Heart left ventricle (tissue), 16 donors: ENCODE measurements around the gene MYL6. TPM values are rescaled to one million over a fixed set of nuclear protein-coding genes. Genes with fewer than 3 reads are reported as not detected.

Experiments
- ATAC-seq, 4 donors: fragments of 200-7000 bp; cut with Tn5 transposase; one replicate each; pipeline ENCODE4 v1.9.1; 2020 to 2022; ENCODE audit warnings: moderate library complexity in 4 of 4, mild to moderate bottlenecking in 3 of 4, moderate number of reproducible peaks in 1 of 4
- DNase-seq, 5 donors: peaks; one replicate each; pipeline ENCODE4 v3.0.0-alpha.2; 2020
- H3K27ac ChIP-seq, 12 donors: fragments of 200-600 bp; sonication (generic) in 4 of 12; one replicate each; pipeline versions ENCODE4 v1.5.0 to v1.8.0; 2016 to 2022; ENCODE audit warnings: mild to moderate bottlenecking in 2 of 12
- H3K27me3 ChIP-seq, 9 donors: fragments of 200-600 bp; sonication (generic) in 2 of 9; one replicate each; pipeline versions ENCODE4 v1.5.1 to v1.8.0; 2016 to 2022; ENCODE audit warnings: mild to moderate bottlenecking in 3 of 9
- H3K36me3 ChIP-seq, 9 donors: fragments of 200-600 bp; sonication (generic) in 2 of 9; one replicate each; pipeline versions ENCODE4 v1.5.0 to v1.8.0; 2018 to 2022; ENCODE audit warnings: mild to moderate bottlenecking in 2 of 9
- H3K4me1 ChIP-seq, 12 donors: fragments of 200-600 bp; sonication (generic) in 4 of 12; one replicate each; pipeline versions ENCODE4 v1.5.0 to v1.8.0; 2016 to 2022; ENCODE audit warnings: mild to moderate bottlenecking in 3 of 12
- H3K4me3 ChIP-seq, 12 donors: fragments of 200-600 bp; sonication (generic) in 4 of 12; one replicate each; pipeline versions ENCODE4 v1.5.0 to v1.8.0; 2017 to 2022; ENCODE audit warnings: mild to moderate bottlenecking in 9 of 12, moderate library complexity in 4 of 12
- H3K9me3 ChIP-seq, 12 donors: fragments of 200-600 bp; sonication (generic) in 4 of 12; one replicate each; pipeline versions ENCODE4 v1.5.0 to v1.8.0; 2016 to 2022; ENCODE audit warnings: mild to moderate bottlenecking in 1 of 12
- POLR2A ChIP-seq, 2 donors: fragments of 450-650 bp; IDR thresholded peaks; one replicate each; pipeline ENCODE4 v1.6.1; 2017; ENCODE audit warnings: antibody characterized with exemption in 2 of 2, mild to moderate bottlenecking in 2 of 2, moderate library complexity in 2 of 2
- WGBS, 4 donors: extraction: QIAGEN DNeasy Blood & Tissue Kit in 2 of 4; methylation state at CpG; one replicate each; pipeline versions ENCODE4 v1.1.5 to v1.1.7; 2013 to 2018; 5-methylcytosine and 5-hydroxymethylcytosine counted together
- intact Hi-C, 10 donors: fragments of 100-400 bp; cut with DNase I; formaldehyde crosslinking; loops; one replicate each; pipeline versions ENCODE4 v1.11.1 to v1.14.2; 2022
- polyA plus RNA-seq, 2 donors: library from polyadenylated mRNA; stranded (reverse); fragments of 200-250 nt; gene quantifications; one replicate each; pipeline ENCODE4 v1.2.3, GENCODE V29; 2013
- total RNA-seq, 9 donors: library from RNA; depleted of rRNA in 2 of 9; stranded (reverse); fragments of >200 nt in 2 of 9; fragmentation: NEBNext Ultra II Directional in 3 of 9; extraction: Animal tissue kit (Norgen Biotek cat#: 25700) in 3 of 9; gene quantifications; one replicate each; pipeline versions ENCODE4 v1.1.0 to v1.2.4, GENCODE V29; 2016 to 2023
- TF ChIP-seq, protein P1 (sequence below), 12 donors: fragments of 200-600 bp; sonication (generic) in 4 of 12; IDR thresholded peaks; one replicate each; pipeline versions ENCODE4 v1.5.0 to v1.8.0; 2018 to 2022; ENCODE audit warnings: antibody characterized with exemption in 12 of 12, mild to moderate bottlenecking in 5 of 12
- donor health status: ischemic (EF 13 %, LVEDD 7.1; RV severe dilation, severe dysfunction).
- donor health status: healthy with polysubstance abuse.
- donor health status: DM: no; HTN: yes; CAD: no.
- donor health status: DM: no; HTN: no; CAD: no.
- donor health status: ischemic (EF 25% LVEDD 6.9; RV normal size, moderate dysfunction).
- donor health status: ischemic (EF 25% LVEDD 5.7; RV mildly dilated, moderate dysfunction).
- donor health status: healthy.
- donor health status: DM: yes; HTN: yes; CAD: no.
- donor health status: ischemic (EF 35%, LVEDD 5.7; RV mildly dilated, moderate dysfunction).
- donor health status: nonischemic (EF 11% LVEDD 7.7; RV severe dilation, severe dysfunction).
- donor health status: DM: yes; HTN: yes; CAD: no.
- donor health status: PGD.
- donor health status: ischemic (EF 29% LVEDD 5.4; RV normal size, mild dysfunction).
- donor health status: nonischemic (EF 23%, LVEDD 6.1; RV moderate dilation, normal function).

The MYL6 gene
- total and polyA plus RNA-seq, 11 donors = 355 to 1,383 (median 718) TPM

DNA sequence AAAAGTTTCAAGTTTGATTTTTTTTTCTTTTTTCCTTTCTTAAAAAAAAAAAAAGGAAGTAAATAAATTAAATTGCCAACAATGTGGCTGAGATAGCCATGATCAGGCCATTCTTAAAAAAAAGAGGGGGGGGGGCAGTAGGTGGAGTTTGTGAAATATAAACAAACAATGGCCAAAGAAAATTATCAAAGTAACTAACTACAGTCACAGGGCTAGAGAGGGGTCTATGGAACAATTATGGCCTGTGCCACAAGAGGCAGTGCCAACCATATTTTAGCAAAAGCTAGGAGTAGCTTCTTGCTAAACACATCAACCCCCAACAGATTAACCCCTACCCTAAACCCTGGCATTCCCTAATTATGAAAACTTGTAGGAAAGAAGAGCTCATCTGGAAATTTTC is 47.3 kb downstream of the MYL6 start:
- intact Hi-C loops = loop anchor here in 1 of 10 donors (10.0 kb wide), 1 partner anchor 259 kb away; the partner anchor contains the start of gene SPRYD4
- DNase-seq = no peak
- H3K36me3 ChIP-seq = peaks cover 3 to 64% (median 59%) of the 10 kb centered on the region in 9 donors
- no peak for ATAC-seq
- no peaks in the 10 kb centered on the region for H3K27me3 ChIP-seq
- H3K9me3 ChIP-seq = no peaks in the 10 kb centered on the region
- H3K4me3 ChIP-seq = no peak overlapping the region
- peaks cover 0 to 17% (median 1%) of the 10 kb centered on the region in 12 donors for H3K4me1 ChIP-seq
- H3K27ac ChIP-seq = peak overlapping the region in 2 of 12 donors; percentile 13 to 32
- TF ChIP-seq POLR2A (IDR thresholded peaks at IDR 0.05) = no peak
- TF ChIP-seq, protein P1, sequence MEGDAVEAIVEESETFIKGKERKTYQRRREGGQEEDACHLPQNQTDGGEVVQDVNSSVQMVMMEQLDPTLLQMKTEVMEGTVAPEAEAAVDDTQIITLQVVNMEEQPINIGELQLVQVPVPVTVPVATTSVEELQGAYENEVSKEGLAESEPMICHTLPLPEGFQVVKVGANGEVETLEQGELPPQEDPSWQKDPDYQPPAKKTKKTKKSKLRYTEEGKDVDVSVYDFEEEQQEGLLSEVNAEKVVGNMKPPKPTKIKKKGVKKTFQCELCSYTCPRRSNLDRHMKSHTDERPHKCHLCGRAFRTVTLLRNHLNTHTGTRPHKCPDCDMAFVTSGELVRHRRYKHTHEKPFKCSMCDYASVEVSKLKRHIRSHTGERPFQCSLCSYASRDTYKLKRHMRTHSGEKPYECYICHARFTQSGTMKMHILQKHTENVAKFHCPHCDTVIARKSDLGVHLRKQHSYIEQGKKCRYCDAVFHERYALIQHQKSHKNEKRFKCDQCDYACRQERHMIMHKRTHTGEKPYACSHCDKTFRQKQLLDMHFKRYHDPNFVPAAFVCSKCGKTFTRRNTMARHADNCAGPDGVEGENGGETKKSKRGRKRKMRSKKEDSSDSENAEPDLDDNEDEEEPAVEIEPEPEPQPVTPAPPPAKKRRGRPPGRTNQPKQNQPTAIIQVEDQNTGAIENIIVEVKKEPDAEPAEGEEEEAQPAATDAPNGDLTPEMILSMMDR (IDR thresholded peaks at IDR 0.05) = no peak

DNA sequence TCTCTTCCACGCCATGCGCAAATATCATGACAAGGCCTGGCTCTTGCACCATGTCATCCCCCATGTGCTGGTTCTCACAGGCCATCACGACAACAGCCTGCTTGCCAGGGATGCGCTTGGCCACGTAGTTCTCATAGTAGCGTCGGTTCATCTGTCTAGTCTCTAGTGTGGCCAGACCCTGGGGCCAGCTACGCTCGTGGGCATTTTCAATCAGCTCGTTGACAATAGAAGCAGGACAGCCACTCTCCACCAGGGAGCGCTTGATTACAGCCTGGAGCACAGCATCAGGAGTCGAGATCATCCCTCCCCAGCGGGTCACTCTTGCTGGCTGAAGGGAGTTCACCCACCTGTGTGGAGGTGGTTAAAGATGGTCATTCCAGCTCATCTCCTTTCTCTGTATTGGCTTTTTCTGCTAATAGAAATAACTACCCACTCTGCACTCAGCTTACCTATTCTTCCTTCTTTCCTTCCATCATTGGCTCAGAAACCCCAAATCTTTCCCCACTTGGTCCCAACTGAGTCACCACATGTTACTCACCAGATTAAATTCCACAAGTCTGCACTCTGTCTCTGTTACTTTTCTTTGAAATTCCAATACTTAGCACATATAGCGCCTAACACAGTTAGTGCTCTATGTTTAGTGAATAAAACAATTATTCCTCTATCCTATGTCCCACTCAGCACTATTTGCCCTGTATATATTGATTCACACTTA is 48.5 kb downstream of the MYL6 start:
- H3K27ac ChIP-seq = no peak overlapping the region
- 55 to 61% (median 57%) methylated on average over 14 of the region's 14 CpGs for WGBS, 4 donors
- intact Hi-C loops = loop anchor here in 1 of 10 donors (10.0 kb wide), 1 partner anchor 258 kb away; the partner anchor contains the start of gene SPRYD4
- H3K36me3 ChIP-seq = peaks cover 3 to 76% (median 71%) of the 10 kb centered on the region in 9 donors
- no peak overlapping the region for H3K4me3 ChIP-seq
- H3K9me3 ChIP-seq = no peaks in the 10 kb centered on the region
- DNase-seq = peak; percentile 34 to 70 (median 57)
- peaks cover 0 to 17% (median 1%) of the 10 kb centered on the region in 12 donors for H3K4me1 ChIP-seq
- TF ChIP-seq POLR2A (IDR thresholded peaks at IDR 0.05) = no peak
- TF ChIP-seq, protein P1 (IDR thresholded peaks at IDR 0.05) = peak; percentile 34 to 63 (median 50)
- ATAC-seq = peak; percentile 28 to 76 (median 68)
- no peaks in the 10 kb centered on the region for H3K27me3 ChIP-seq

DNA sequence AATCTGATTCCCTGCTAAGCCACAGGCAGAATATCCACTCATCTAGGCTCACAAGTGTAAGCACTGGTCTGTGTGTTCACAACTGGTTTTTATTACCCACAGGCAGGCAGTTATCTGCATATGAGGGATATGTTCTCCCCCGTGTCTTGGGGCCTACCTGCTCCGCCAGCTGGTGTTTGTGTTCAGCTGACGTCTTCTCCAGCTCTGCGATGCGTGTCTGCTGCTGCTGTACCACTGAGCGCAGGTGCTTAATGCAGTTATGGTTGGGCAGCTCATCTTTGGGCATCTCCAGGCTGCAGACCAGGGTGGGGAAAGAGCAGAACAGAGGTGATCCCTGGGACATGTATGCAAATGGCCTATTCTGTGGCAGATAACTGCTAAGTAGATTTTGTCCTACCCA is 49.8 kb downstream of the MYL6 start:
- Histone ChIP-seq H3K4me1 (peaks cover 0 to 17% (median 0%) of the 10 kb centered on the region in 12 donors), H3K4me3 (no peak overlapping the region), H3K27ac (no peak overlapping the region), H3K36me3 (peaks cover 3 to 90% (median 85%) of the 10 kb centered on the region in 9 donors), H3K9me3 (no peaks in the 10 kb centered on the region), H3K27me3 (no peaks in the 10 kb centered on the region)
- DNase-seq (no peak), ATAC-seq (no peak)
- TF ChIP-seq, protein P1 (IDR thresholded peaks at IDR 0.05) = no peak
- TF ChIP-seq POLR2A (IDR thresholded peaks at IDR 0.05) = no peak
- intact Hi-C loops = loop anchor here in 1 of 10 donors (10.0 kb wide), 1 partner anchor 257 kb away; the partner anchor contains the start of gene SPRYD4
- 82 to 87% (median 86%) methylated on average over 5 to 6 of the region's 6 CpGs for WGBS, 4 donors

Other genes starting within 250 kb of the MYL6 start
- gene PYM1, start 230.5 kb upstream of the MYL6 start, total RNA-seq = 10 to 100 TPM; 12.0 to 22.3 (median 13.7) TPM
- 10 to 100 TPM; 19.8 to 33.6 TPM for gene PYM1, start 230.5 kb upstream of the MYL6 start, polyA plus RNA-seq
- gene DGKA, start 227.2 kb upstream of the MYL6 start, total RNA-seq = 10 to 100 TPM in 4 of 9 donors, 1 to 10 TPM in 5; 5.3 to 27.8 (median 9.6) TPM
- gene DGKA, start 227.2 kb upstream of the MYL6 start, polyA plus RNA-seq = 1 to 10 TPM; 7.6 to 7.8 TPM
- gene PMEL, start 192.3 kb upstream of the MYL6 start, total RNA-seq = 1 to 10 TPM in 3 of 9 donors, under 1 TPM in 5, not detected in 1; 0.56 to 1.3 (median 0.73) TPM
- gene PMEL, start 192.3 kb upstream of the MYL6 start, polyA plus RNA-seq = under 1 TPM; 0.23 to 0.49 TPM
- 10 to 100 TPM in 6 of 9 donors, 1 to 10 TPM in 3; 3.7 to 16.7 (median 11.3) TPM for gene CDK2, start 191.5 kb upstream of the MYL6 start, total RNA-seq
- gene CDK2, start 191.5 kb upstream of the MYL6 start, polyA plus RNA-seq = 10 to 100 TPM in 1 of 2 donors, 1 to 10 TPM in 1; 4.1 to 23.5 TPM
- gene RAB5B, start 184.3 kb upstream of the MYL6 start, total RNA-seq = 100 to 1,000 TPM in 8 of 9 donors, 10 to 100 TPM in 1; 97.5 to 135 (median 119) TPM
- 10 to 100 TPM; 57.5 to 86.5 TPM for gene RAB5B, start 184.3 kb upstream of the MYL6 start, polyA plus RNA-seq
- 10 to 100 TPM; 25.0 to 59.5 (median 32.0) TPM for gene SUOX, start 161.1 kb upstream of the MYL6 start, total RNA-seq
- 10 to 100 TPM; 26.2 to 28.6 TPM for gene SUOX, start 161.1 kb upstream of the MYL6 start, polyA plus RNA-seq
- gene IKZF4, start 137.3 kb upstream of the MYL6 start, total RNA-seq = 10 to 100 TPM in 1 of 9 donors, 1 to 10 TPM in 8; 4.3 to 10.3 (median 6.9) TPM
- gene IKZF4, start 137.3 kb upstream of the MYL6 start, polyA plus RNA-seq = 1 to 10 TPM; 2.6 to 3.2 TPM
- gene RPS26, start 116.4 kb upstream of the MYL6 start, total RNA-seq = 100 to 1,000 TPM in 2 of 9 donors, 10 to 100 TPM in 7; 11.7 to 616 (median 23.2) TPM
- gene RPS26, start 116.4 kb upstream of the MYL6 start, polyA plus RNA-seq = 1,000 to 10,000 TPM in 1 of 2 donors, 100 to 1,000 TPM in 1; 933 to 1,433 TPM
- gene ERBB3, start 78.2 kb upstream of the MYL6 start, total RNA-seq = 1 to 10 TPM in 8 of 9 donors, under 1 TPM in 1; 0.90 to 4.5 (median 1.8) TPM
- gene ERBB3, start 78.2 kb upstream of the MYL6 start, polyA plus RNA-seq = 1 to 10 TPM; 2.7 to 3.4 TPM
- gene PA2G4, start 53.8 kb upstream of the MYL6 start, total RNA-seq = 100 to 1,000 TPM in 1 of 9 donors, 10 to 100 TPM in 8; 66.0 to 105 (median 72.4) TPM
- 100 to 1,000 TPM in 1 of 2 donors, 10 to 100 TPM in 1; 62.4 to 187 TPM for gene PA2G4, start 53.8 kb upstream of the MYL6 start, polyA plus RNA-seq
- 1,000 to 10,000 TPM in 8 of 9 donors, 100 to 1,000 TPM in 1; 533 to 2,381 (median 1,999) TPM for gene RPL41, start 41.7 kb upstream of the MYL6 start, total RNA-seq
- 1,000 to 10,000 TPM in 1 of 2 donors, 100 to 1,000 TPM in 1; 752 to 4,466 TPM for gene RPL41, start 41.7 kb upstream of the MYL6 start, polyA plus RNA-seq
- gene ZC3H10, start 40.1 kb upstream of the MYL6 start, total RNA-seq = 1 to 10 TPM; 2.7 to 6.4 (median 4.9) TPM
- 1 to 10 TPM; 3.5 to 3.9 TPM for gene ZC3H10, start 40.1 kb upstream of the MYL6 start, polyA plus RNA-seq
- gene ESYT1, start 30.1 kb upstream of the MYL6 start, total RNA-seq = 10 to 100 TPM; 26.8 to 81.1 (median 43.4) TPM
- gene ESYT1, start 30.1 kb upstream of the MYL6 start, polyA plus RNA-seq = 10 to 100 TPM; 17.0 to 67.3 TPM
- gene MYL6B, start 5.8 kb upstream of the MYL6 start, total RNA-seq = 10 to 100 TPM; 30.1 to 55.2 (median 41.1) TPM
- 10 to 100 TPM; 27.5 to 65.9 TPM for gene MYL6B, start 5.8 kb upstream of the MYL6 start, polyA plus RNA-seq
- 10 to 100 TPM; 48.6 to 83.5 (median 66.2) TPM for gene SMARCC2, start 31.1 kb downstream of the MYL6 start, total RNA-seq
- 10 to 100 TPM; 21.4 to 27.6 TPM for gene SMARCC2, start 31.1 kb downstream of the MYL6 start, polyA plus RNA-seq
- gene RNF41, start 63.6 kb downstream of the MYL6 start, total RNA-seq = 10 to 100 TPM; 41.7 to 84.0 (median 53.3) TPM
- 10 to 100 TPM; 10.6 to 62.4 TPM for gene RNF41, start 63.6 kb downstream of the MYL6 start, polyA plus RNA-seq
- 10 to 100 TPM; 18.0 to 27.4 (median 20.7) TPM for gene NABP2, start 66.0 kb downstream of the MYL6 start, total RNA-seq
- gene NABP2, start 66.0 kb downstream of the MYL6 start, polyA plus RNA-seq = 10 to 100 TPM; 14.8 to 30.1 TPM
- gene SLC39A5, start 71.7 kb downstream of the MYL6 start, total RNA-seq = not detected
- gene SLC39A5, start 71.7 kb downstream of the MYL6 start, polyA plus RNA-seq = under 1 TPM in 1 of 2 donors, not detected in 1; 0.12 TPM
- gene ANKRD52, start 100.0 kb downstream of the MYL6 start, total RNA-seq = 10 to 100 TPM; 19.3 to 40.6 (median 28.0) TPM
- gene ANKRD52, start 100.0 kb downstream of the MYL6 start, polyA plus RNA-seq = 10 to 100 TPM; 12.2 to 36.7 TPM
- 100 to 1,000 TPM in 7 of 9 donors, 10 to 100 TPM in 2; 45.7 to 250 (median 129) TPM for gene COQ10A, start 108.6 kb downstream of the MYL6 start, total RNA-seq
- gene COQ10A, start 108.6 kb downstream of the MYL6 start, polyA plus RNA-seq = 100 to 1,000 TPM in 1 of 2 donors, 10 to 100 TPM in 1; 89.2 to 249 TPM
- 100 to 1,000 TPM; 489 to 866 (median 662) TPM for gene CS, start 142.0 kb downstream of the MYL6 start, total RNA-seq
- 100 to 1,000 TPM; 165 to 291 TPM for gene CS, start 142.0 kb downstream of the MYL6 start, polyA plus RNA-seq
- 10 to 100 TPM; 26.8 to 61.0 (median 35.6) TPM for gene CNPY2, start 157.6 kb downstream of the MYL6 start, total RNA-seq
- 10 to 100 TPM; 64.2 to 67.3 TPM for gene CNPY2, start 157.6 kb downstream of the MYL6 start, polyA plus RNA-seq
- 10 to 100 TPM; 12.3 to 43.8 (median 38.2) TPM for gene PAN2, start 175.6 kb downstream of the MYL6 start, total RNA-seq
- gene PAN2, start 175.6 kb downstream of the MYL6 start, polyA plus RNA-seq = 10 to 100 TPM; 15.1 to 44.7 TPM
- gene IL23A, start 180.5 kb downstream of the MYL6 start, total RNA-seq = under 1 TPM in 1 of 9 donors, not detected in 8; 0.69 TPM
- under 1 TPM in 1 of 2 donors, not detected in 1; 0.29 TPM for gene IL23A, start 180.5 kb downstream of the MYL6 start, polyA plus RNA-seq
- gene STAT2, start 201.7 kb downstream of the MYL6 start, total RNA-seq = 100 to 1,000 TPM in 1 of 9 donors, 10 to 100 TPM in 8; 31.4 to 150 (median 37.1) TPM
- 10 to 100 TPM; 23.1 to 26.2 TPM for gene STAT2, start 201.7 kb downstream of the MYL6 start, polyA plus RNA-seq
- not detected for gene APOF, start 204.5 kb downstream of the MYL6 start, total RNA-seq
- gene APOF, start 204.5 kb downstream of the MYL6 start, polyA plus RNA-seq = not detected